ENCODE measurements around the gene SAFB.

SAFB gene

GRCh38 chr19:5627395-5627904 lies 4.6 kb downstream of the SAFB start:
- TF ChIP-seq, protein P1, sequence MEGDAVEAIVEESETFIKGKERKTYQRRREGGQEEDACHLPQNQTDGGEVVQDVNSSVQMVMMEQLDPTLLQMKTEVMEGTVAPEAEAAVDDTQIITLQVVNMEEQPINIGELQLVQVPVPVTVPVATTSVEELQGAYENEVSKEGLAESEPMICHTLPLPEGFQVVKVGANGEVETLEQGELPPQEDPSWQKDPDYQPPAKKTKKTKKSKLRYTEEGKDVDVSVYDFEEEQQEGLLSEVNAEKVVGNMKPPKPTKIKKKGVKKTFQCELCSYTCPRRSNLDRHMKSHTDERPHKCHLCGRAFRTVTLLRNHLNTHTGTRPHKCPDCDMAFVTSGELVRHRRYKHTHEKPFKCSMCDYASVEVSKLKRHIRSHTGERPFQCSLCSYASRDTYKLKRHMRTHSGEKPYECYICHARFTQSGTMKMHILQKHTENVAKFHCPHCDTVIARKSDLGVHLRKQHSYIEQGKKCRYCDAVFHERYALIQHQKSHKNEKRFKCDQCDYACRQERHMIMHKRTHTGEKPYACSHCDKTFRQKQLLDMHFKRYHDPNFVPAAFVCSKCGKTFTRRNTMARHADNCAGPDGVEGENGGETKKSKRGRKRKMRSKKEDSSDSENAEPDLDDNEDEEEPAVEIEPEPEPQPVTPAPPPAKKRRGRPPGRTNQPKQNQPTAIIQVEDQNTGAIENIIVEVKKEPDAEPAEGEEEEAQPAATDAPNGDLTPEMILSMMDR (IDR thresholded peaks at IDR 0.05; ENCODE audit: low read length, missing control alignments), result no peak
- no peak for DNase-seq (ENCODE audit: low read depth)
- no peak overlapping the region for H3K4me3 ChIP-seq (replicated peaks; ENCODE audit: low read depth, low read length)

DNA sequence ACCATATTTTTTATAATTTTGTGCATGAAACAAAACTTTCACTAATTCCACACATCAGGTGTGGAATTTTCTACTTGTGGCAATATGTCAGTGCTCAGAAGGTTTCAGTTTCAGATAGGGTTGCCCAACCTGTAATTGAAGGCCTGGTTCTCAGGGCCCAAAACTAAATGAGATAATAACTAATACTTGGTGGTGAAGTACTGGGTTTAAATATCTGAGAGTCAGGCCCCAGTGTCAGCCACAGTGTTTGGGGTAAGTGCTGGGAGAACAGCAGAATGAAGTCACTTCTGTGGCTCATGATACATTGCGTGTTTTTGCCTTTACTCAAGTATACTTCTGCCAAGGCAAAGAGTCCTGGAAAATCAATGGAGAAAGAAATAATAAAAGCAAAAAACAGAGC lies 5.6 kb downstream of the SAFB start:
- no peak overlapping the region for H3K4me3 ChIP-seq (replicated peaks; ENCODE audit: low read depth, low read length)
- DNase-seq (ENCODE audit: low read depth), result no peak
- TF ChIP-seq, protein P1 (IDR thresholded peaks at IDR 0.05; ENCODE audit: low read length, missing control alignments), result no peak

GRCh38 chr19:5628919-5629481 lies 6.1 kb downstream of the SAFB start:
- DNase-seq (ENCODE audit: low read depth), result no peak
- no peak overlapping the region for H3K4me3 ChIP-seq (replicated peaks; ENCODE audit: low read depth, low read length)
- TF ChIP-seq, protein P1 (IDR thresholded peaks at IDR 0.05; ENCODE audit: low read length, missing control alignments), result no peak

GRCh38 chr19:5631567-5632240 lies 8.8 kb downstream of the SAFB start:
- H3K4me3 ChIP-seq (replicated peaks; ENCODE audit: low read depth, low read length), result no peak overlapping the region
- DNase-seq (ENCODE audit: low read depth), result peak; percentile 35
- TF ChIP-seq, protein P1 (IDR thresholded peaks at IDR 0.05; ENCODE audit: low read length, missing control alignments), result no peak

DNA sequence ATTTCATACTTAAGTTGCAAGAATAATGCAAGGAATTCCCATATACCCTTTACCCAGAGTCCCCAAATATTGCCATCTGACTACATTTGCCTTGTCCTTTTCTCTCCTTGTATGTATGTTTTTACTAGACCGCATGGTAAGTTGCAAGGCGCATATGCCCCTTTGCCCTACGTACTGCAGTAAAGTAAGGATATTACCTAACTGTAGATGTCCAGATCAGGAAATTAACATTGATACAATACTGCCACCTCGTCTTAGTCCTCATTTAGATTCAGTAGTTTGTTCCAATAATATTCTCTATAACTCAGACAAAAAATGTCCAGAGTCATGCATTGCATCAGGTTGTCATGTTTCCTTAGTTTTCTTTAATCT lies 9.3 kb downstream of the SAFB start:
- TF ChIP-seq, protein P1 (IDR thresholded peaks at IDR 0.05; ENCODE audit: low read length, missing control alignments), result no peak
- no peak overlapping the region for H3K4me3 ChIP-seq (replicated peaks; ENCODE audit: low read depth, low read length)
- DNase-seq (ENCODE audit: low read depth), result no peak

- TF ChIP-seq, protein P1 (IDR thresholded peaks at IDR 0.05; ENCODE audit: low read length, missing control alignments), result no peak
Observed at GRCh38 chr19:5632657-5633056, 9.8 kb downstream of the SAFB start.

GRCh38 chr19:5635427-5635826 lies 12.5 kb downstream of the SAFB start:
- TF ChIP-seq, protein P1 (IDR thresholded peaks at IDR 0.05; ENCODE audit: low read length, missing control alignments), result no peak
- H3K4me3 ChIP-seq (replicated peaks; ENCODE audit: low read depth, low read length), result no peak overlapping the region
- no peak for DNase-seq (ENCODE audit: low read depth)

More at GRCh38 chr19:5632657-5633056, 9.8 kb downstream of the SAFB start:
- no peak for DNase-seq (ENCODE audit: low read depth)
- H3K4me3 ChIP-seq (replicated peaks; ENCODE audit: low read depth, low read length), result no peak overlapping the region

Measured in fibroblast of pulmonary artery (primary cell).